GM12873 (cell line): ENCODE measurements around the gene HSD17B13.

Experiments
- TF ChIP-seq, protein P1 (sequence below): IDR thresholded peaks from 2 replicates; pipeline ENCODE4 v1.5.1; 2012; ENCODE audit warnings: low read depth, mild to moderate bottlenecking, moderate library complexity, low read length, control low read depth; ENCODE audit not compliant: insufficient read depth; ENCODE audit errors: missing control alignments

The HSD17B13 gene

DNA sequence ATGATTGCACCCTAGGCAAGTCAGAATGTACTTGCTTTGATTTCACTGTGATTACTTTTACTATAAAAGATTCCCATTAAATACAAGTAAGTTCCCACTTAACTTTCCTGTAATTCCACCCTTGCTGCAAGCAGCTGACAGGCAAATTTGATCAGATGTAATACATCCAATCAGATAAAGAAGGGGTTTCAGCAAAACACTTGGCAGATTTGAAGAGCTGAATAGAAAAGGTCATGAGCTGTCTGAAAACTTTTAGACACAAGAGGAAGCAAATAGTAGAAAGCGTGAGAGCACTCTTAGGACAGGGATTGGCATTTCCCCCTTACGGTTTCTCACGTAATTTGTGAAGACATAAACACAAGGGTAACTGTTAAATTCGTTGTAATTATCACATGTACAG lies 22.8 kb downstream of the HSD17B13 start:
- TF ChIP-seq, protein P1, sequence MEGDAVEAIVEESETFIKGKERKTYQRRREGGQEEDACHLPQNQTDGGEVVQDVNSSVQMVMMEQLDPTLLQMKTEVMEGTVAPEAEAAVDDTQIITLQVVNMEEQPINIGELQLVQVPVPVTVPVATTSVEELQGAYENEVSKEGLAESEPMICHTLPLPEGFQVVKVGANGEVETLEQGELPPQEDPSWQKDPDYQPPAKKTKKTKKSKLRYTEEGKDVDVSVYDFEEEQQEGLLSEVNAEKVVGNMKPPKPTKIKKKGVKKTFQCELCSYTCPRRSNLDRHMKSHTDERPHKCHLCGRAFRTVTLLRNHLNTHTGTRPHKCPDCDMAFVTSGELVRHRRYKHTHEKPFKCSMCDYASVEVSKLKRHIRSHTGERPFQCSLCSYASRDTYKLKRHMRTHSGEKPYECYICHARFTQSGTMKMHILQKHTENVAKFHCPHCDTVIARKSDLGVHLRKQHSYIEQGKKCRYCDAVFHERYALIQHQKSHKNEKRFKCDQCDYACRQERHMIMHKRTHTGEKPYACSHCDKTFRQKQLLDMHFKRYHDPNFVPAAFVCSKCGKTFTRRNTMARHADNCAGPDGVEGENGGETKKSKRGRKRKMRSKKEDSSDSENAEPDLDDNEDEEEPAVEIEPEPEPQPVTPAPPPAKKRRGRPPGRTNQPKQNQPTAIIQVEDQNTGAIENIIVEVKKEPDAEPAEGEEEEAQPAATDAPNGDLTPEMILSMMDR = no peak

DNA sequence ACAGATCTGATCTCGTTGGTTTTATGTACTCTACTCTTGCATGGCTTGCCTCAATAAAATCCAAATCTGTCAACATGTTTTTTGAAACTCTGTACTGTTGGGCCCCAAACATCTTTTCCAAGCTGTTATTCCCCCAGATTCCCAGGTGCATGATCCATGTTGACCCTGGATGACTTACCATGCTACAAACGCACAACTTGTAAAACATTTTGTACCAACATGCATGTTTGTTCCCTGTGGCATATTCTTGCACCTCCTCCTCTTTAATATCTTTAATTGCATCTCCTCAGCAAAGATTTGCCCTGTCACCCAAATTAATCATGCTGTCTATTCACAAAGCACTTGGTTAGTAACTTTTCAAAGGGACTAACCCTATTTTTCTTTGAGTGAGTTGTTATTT lies 24.3 kb downstream of the HSD17B13 start:
- TF ChIP-seq, protein P1 = no peak

DNA sequence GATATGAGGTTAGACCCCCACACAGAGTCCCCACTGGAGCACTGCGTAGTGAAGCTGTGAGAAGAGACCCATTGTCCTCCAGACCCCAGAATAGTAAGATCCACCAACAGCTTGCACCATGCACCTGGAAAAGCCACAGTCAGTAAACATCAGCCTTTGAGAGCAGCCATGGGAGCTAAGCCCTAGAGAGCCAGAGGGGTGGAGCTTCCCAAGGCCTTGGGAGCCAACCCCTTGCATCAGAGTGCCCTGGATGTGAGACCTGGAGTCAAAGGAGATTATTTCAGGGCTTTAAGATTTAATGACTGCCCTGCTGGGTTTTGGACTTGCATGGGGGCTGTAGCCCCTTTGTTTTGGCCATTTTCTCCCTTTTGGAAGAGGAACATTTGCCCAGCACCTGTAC lies 35.7 kb downstream of the HSD17B13 start:
- TF ChIP-seq, protein P1 = no peak

DNA sequence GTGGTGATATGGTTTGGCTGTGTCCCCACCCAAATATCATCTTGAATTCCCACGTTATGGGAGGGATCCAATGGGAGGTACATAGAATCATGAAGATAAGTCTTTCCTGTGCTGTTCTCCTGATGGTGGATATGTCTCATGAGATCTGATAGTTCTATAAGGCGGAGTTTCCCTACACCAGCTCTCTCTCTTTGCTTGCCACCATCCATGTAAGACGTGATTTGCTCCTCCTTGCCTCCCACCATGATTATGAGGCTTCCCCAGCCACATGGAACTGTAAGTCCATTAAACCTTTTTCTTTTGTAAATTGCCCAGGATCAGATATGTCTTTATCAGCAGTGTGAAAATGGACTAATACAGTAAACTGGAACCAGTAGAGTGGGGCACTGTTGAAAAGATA lies 39.5 kb downstream of the HSD17B13 start:
- TF ChIP-seq, protein P1 = no peak

DNA sequence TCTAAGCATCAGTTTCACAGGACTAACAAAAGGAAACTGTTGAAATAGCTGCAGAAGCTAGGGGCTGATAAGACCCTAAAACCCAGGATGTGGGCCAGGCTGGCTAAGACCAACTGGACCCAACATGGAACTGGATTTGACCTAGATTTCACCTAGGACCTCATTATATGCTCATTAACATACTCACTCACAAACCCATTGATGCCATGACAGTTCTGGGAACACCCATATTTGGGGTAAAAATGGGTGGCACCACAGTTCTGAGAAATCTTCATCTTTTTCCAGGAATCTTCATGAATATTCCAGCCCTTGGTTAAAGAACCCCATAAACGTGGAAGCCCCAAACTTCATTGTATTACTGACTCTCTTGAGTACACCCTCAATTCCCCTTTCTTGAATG lies 41.1 kb downstream of the HSD17B13 start:
- TF ChIP-seq, protein P1 = no peak

DNA sequence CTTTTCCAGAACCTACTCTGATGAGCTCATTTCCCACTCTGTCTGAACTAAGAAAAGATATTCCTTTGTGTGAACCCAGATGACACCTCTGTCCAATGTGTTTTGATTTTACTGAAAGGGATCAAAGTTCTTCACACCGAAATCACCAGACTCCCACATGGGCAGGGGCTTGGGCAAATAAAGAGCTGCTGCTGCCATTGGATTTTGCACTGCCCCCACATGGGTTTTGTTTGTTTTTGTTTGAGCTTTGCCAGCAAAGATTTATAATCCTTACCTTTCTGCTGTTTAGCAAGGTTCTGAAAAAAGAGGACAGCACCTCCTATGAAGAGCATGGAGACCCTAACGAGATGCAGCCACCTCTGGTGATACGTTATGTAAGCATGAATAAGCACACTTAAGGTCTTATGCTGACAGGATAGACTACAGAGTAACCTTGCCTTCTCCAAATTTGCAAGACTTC lies 44.3 kb downstream of the HSD17B13 start:
- TF ChIP-seq, protein P1 = no peak

DNA sequence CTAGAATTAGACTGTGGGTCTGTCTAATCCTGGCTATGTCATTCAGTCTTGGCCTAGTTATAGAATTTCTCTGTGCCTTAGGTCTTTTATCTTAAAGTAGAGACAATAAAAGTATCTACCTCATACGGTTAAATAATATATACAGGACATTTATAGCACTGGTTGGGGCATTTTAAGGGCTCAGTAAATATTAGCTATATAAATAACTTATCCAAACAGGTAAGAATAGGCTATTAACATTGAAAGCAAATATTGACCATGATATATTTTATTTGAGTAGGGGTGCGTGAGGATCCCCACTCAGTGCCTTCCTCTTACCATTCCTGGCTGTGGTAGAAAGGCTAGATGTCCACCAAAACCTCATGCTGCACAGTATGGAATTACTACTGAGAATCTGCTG lies 47.4 kb downstream of the HSD17B13 start:
- TF ChIP-seq, protein P1 = no peak

DNA sequence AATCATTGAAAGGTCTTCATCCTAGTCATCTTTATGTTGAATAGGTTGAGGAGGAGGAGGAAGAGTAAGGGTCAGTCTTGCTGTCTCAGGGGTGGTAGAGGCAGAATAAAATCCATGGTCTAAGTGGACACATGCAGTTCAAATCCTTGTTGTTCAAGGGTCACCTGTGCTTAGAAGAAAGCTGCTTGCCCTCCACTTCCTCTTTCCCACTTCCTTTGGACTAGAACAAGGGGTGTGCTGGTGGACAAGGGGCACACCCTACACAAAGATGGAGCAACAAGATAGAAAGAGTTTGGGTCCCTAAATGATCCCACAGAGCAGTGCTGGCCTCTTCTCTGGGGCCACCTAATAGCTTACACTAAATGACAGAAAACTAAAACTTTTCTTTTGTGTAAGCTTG lies 47.9 kb downstream of the HSD17B13 start:
- TF ChIP-seq, protein P1 = no peak
